ENCODE results near the gene SLC43A2. TPM values are rescaled to one million over a fixed set of nuclear protein-coding genes. Genes with fewer than 3 reads are reported as not detected.

Gene SLC43A2
- total RNA-seq, 3 donors from 2014 or later (not counting 1 experiment from before 2014, with no cell fraction given): 24.5 to 36.0 (median 30.3) TPM

DNA sequence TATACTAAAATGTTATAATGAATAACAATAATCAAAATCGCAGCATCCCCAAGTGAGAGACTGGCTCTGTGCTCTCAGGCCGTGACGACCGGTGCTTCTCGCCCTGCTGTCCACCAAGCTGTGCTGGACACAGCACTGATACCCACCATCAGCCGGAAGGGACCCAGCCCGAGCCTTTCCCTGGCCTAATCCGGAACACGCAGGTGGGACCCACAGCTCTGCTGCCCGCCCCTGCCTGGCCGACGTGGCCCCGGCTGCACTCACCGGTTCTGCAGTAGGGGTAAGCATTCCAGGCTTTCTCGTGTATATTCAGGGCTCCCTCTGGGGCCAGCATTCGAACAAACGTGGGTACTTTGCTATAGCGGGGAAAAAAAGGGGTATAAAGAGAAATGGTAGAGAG lies 80.6 kb downstream of the SLC43A2 start:
- no peaks in the 10 kb centered on the region for H3K4me1 ChIP-seq (ENCODE audit: control insufficient read depth, insufficient read depth, low read length)
- no peaks in the 10 kb centered on the region for H3K9me3 Mint-ChIP-seq

DNA sequence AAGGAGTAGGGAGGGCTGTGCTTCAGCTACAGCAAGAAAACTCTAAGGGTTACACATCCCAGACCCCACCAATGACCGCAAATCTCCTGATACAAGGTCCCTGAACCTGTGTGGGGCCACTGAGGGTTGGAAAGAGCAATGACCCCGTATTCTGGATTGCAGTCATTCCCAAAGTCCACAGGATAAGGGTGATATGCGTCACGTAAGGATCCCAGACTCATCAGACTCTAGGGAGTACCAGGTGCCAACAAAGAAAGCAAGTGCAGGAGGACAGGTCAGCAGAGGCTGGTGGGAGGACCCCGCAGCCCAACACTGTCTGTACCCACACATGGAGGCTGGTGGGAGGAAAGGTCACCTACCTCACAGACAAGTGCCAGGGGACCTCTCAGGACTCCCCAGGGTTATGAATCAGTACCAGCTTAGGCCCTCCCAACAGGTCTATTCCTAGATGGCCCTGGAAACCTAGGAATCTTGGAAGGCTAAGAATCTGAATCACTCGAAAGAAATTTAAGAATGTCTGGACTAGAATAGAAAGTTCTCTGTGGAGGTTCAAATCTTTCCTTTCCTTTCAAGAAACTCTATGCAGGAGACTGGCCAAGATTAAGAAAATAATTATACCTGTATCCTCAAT lies 82.2 kb downstream of the SLC43A2 start:
- Mint-ChIP-seq H3K4me1 (peaks cover 0 to 4% of the 10 kb centered on the region in 2 donors), H3K27ac (peak overlapping the region in 1 of 2 donors; percentile 16), H3K27me3 (ENCODE audit: low read depth in 2 of 2) (no peaks in the 10 kb centered on the region), H3K36me3 (peaks cover 8% of the 10 kb centered on the region), H3K4me3 (no peak overlapping the region), H3K9me3 (no peaks in the 10 kb centered on the region)
- intact Hi-C loops (cut with micrococcal nuclease): no loop called here
- no peak for ATAC-seq
- WGBS (ENCODE audit: insufficient coverage): 95% methylated on average over 5 of the region's 6 CpGs
- no peaks in the 10 kb centered on the region for H3K27me3 ChIP-seq (ENCODE audit: control insufficient read depth, insufficient read depth, low read length)
- no peaks in the 10 kb centered on the region for H3K4me1 ChIP-seq (ENCODE audit: control insufficient read depth, insufficient read depth, low read length)
- no peak for DNase-seq
- H3K4me3 ChIP-seq (ENCODE audit: low read length): no peak overlapping the region
- TF ChIP-seq, protein P1, sequence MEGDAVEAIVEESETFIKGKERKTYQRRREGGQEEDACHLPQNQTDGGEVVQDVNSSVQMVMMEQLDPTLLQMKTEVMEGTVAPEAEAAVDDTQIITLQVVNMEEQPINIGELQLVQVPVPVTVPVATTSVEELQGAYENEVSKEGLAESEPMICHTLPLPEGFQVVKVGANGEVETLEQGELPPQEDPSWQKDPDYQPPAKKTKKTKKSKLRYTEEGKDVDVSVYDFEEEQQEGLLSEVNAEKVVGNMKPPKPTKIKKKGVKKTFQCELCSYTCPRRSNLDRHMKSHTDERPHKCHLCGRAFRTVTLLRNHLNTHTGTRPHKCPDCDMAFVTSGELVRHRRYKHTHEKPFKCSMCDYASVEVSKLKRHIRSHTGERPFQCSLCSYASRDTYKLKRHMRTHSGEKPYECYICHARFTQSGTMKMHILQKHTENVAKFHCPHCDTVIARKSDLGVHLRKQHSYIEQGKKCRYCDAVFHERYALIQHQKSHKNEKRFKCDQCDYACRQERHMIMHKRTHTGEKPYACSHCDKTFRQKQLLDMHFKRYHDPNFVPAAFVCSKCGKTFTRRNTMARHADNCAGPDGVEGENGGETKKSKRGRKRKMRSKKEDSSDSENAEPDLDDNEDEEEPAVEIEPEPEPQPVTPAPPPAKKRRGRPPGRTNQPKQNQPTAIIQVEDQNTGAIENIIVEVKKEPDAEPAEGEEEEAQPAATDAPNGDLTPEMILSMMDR (IDR thresholded peaks at IDR 0.05): no peak
- H3K27ac ChIP-seq (ENCODE audit: low read length): no peak overlapping the region
- no peaks in the 10 kb centered on the region for H3K9me3 ChIP-seq (ENCODE audit: control insufficient read depth, insufficient read depth, low read length)
- peaks cover 38% of the 10 kb centered on the region for H3K36me3 ChIP-seq (ENCODE audit: control insufficient read depth, insufficient read depth, low read length)

More for the DNA sequence above, 80.6 kb downstream of the SLC43A2 start:
- peaks cover 42% of the 10 kb centered on the region for H3K36me3 ChIP-seq (ENCODE audit: control insufficient read depth, insufficient read depth, low read length)
- no peak overlapping the region for H3K27ac ChIP-seq (ENCODE audit: low read length)
- no peak overlapping the region for H3K4me3 ChIP-seq (ENCODE audit: low read length)
- ATAC-seq (no peak), DNase-seq (no peak)
- no peaks in the 10 kb centered on the region for H3K27me3 ChIP-seq (ENCODE audit: control insufficient read depth, insufficient read depth, low read length)
- no peaks in the 10 kb centered on the region for H3K27me3 Mint-ChIP-seq (ENCODE audit: low read depth in 2 of 2)
- peaks cover 8% of the 10 kb centered on the region for H3K36me3 Mint-ChIP-seq
- no peak overlapping the region for H3K4me3 Mint-ChIP-seq
- H3K27ac Mint-ChIP-seq: no peak overlapping the region
- intact Hi-C loops (cut with micrococcal nuclease): no loop called here
- 98% methylated on average over 18 of the region's 18 CpGs for WGBS (ENCODE audit: insufficient coverage)
- H3K9me3 ChIP-seq (ENCODE audit: control insufficient read depth, insufficient read depth, low read length): no peaks in the 10 kb centered on the region
- TF ChIP-seq, protein P1 (IDR thresholded peaks at IDR 0.05): no peak
- peaks cover 0 to 4% of the 10 kb centered on the region in 2 donors for H3K4me1 Mint-ChIP-seq

DNA sequence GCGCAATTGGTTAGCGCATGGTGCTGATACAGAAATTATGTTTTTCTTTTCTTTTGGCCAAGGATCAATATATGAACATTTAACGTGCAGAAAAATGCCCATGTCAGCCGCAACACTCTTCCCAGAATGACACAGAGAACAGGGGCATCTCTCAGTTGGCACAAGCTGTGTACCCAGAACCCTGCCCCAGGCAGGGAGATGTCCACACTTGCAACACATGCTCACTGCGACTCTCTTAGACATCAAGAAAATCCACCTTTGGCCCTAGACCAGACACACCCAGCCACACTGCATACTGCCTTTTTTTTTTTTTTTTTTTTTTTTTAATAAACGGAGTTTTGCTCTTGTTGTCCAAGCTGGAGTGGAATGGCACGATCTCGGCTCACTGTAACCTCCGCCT lies 83.0 kb downstream of the SLC43A2 start:
- H3K9me3 ChIP-seq (ENCODE audit: control insufficient read depth, insufficient read depth, low read length): no peaks in the 10 kb centered on the region
- ATAC-seq (no peak), DNase-seq (no peak)
- H3K9me3 Mint-ChIP-seq: no peaks in the 10 kb centered on the region
- H3K27ac Mint-ChIP-seq: no peak overlapping the region
- H3K27ac ChIP-seq (ENCODE audit: low read length): no peak overlapping the region
- 99% methylated on average over 9 of the region's 9 CpGs for WGBS (ENCODE audit: insufficient coverage)
- intact Hi-C loops (cut with micrococcal nuclease): no loop called here
- no peak overlapping the region for H3K4me3 Mint-ChIP-seq
- H3K4me3 ChIP-seq (ENCODE audit: low read length): no peak overlapping the region
- H3K4me1 Mint-ChIP-seq: peaks cover 0 to under 1% of the 10 kb centered on the region in 2 donors
- H3K27me3 Mint-ChIP-seq (ENCODE audit: low read depth in 2 of 2): no peaks in the 10 kb centered on the region
- H3K27me3 ChIP-seq (ENCODE audit: control insufficient read depth, insufficient read depth, low read length): no peaks in the 10 kb centered on the region
- peaks cover 38% of the 10 kb centered on the region for H3K36me3 ChIP-seq (ENCODE audit: control insufficient read depth, insufficient read depth, low read length)
- H3K36me3 Mint-ChIP-seq: peaks cover 2% of the 10 kb centered on the region
- H3K4me1 ChIP-seq (ENCODE audit: control insufficient read depth, insufficient read depth, low read length): no peaks in the 10 kb centered on the region
- TF ChIP-seq, protein P1 (IDR thresholded peaks at IDR 0.05): no peak

DNA sequence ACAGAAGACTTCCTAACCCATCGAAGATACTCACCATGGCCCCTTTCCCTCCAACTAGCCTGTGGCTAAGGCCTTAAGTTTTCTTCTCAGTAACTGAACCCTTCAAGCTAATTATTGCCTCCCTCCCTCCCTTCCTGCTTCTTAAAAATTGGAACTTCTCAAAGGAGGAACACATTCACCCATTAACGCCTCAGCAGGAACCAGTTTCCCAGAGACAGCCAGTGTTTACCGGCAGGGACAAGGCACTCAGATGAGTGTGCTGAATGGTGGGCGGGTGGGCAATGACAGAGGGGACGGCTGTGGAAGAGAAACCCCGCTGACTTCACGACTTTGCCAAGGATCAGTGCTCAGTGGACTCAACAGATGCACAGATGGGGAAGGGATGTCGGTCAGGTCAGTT lies 86.3 kb downstream of the SLC43A2 start:
- Histone ChIP-seq H3K36me3 (ENCODE audit: control insufficient read depth, insufficient read depth, low read length) (peaks cover 54% of the 10 kb centered on the region), H3K27ac (ENCODE audit: low read length) (no peak overlapping the region), H3K9me3 (ENCODE audit: control insufficient read depth, insufficient read depth, low read length) (no peaks in the 10 kb centered on the region), H3K27me3 (ENCODE audit: control insufficient read depth, insufficient read depth, low read length) (no peaks in the 10 kb centered on the region), H3K4me3 (ENCODE audit: low read length) (no peak overlapping the region), H3K4me1 (ENCODE audit: control insufficient read depth, insufficient read depth, low read length) (no peaks in the 10 kb centered on the region)
- ATAC-seq: no peak
- no peaks in the 10 kb centered on the region for H3K36me3 Mint-ChIP-seq
- H3K9me3 Mint-ChIP-seq: no peaks in the 10 kb centered on the region
- TF ChIP-seq, protein P1 (IDR thresholded peaks at IDR 0.05): no peak
- H3K27me3 Mint-ChIP-seq (ENCODE audit: low read depth in 2 of 2): no peaks in the 10 kb centered on the region
- no peak overlapping the region for H3K4me3 Mint-ChIP-seq
- H3K27ac Mint-ChIP-seq: no peak overlapping the region
- intact Hi-C loops (cut with micrococcal nuclease): no loop called here
- WGBS (ENCODE audit: insufficient coverage): 93% methylated on average over 8 of the region's 8 CpGs
- no peak for DNase-seq
- no peaks in the 10 kb centered on the region for H3K4me1 Mint-ChIP-seq
